PC-9 (cell line): Measurements from ENCODE around the gene C3orf18. TPM values are rescaled to one million over a fixed set of nuclear protein-coding genes. Genes with fewer than 3 reads are reported as not detected.

Experiments
- total RNA-seq: library from RNA; stranded (reverse); gene quantifications from 2 replicates; pipeline ENCODE4 v1.2.3, GENCODE V29; 2021

Gene C3orf18
- total RNA-seq, 1 experiment from 2014 or later, result 7.5 TPM

Other genes with a start within 250 kb of the C3orf18 start
- 29.6 and 41.6 TPM in 2 replicates for gene HYAL2, start 245.0 kb downstream of the C3orf18 start, total RNA-seq
- gene TUSC2, start 239.5 kb downstream of the C3orf18 start, total RNA-seq, result 24.7 and 28.5 TPM in 2 replicates
- 15.9 and 17.7 TPM in 2 replicates for gene RASSF1, start 226.9 kb downstream of the C3orf18 start, total RNA-seq
- 4.4 and 8.7 TPM in 2 replicates for gene ZMYND10, start 222.0 kb downstream of the C3orf18 start, total RNA-seq
- 24.1 and 25.4 TPM in 2 replicates for gene NPRL2, start 217.0 kb downstream of the C3orf18 start, total RNA-seq
- gene CYB561D2, start 216.9 kb downstream of the C3orf18 start, total RNA-seq, result 15.7 and 19.3 TPM in 2 replicates
- gene TMEM115, start 208.2 kb downstream of the C3orf18 start, total RNA-seq, result 35.2 and 43.5 TPM in 2 replicates
- not detected in 2 replicates for gene CACNA2D2, start 64.1 kb downstream of the C3orf18 start, total RNA-seq
- 20.6 and 24.2 TPM in 2 replicates for gene HEMK1, start 1.8 kb upstream of the C3orf18 start, total RNA-seq
- 2.7 and 3.2 TPM in 2 replicates for gene CISH, start 44.0 kb upstream of the C3orf18 start, total RNA-seq
- gene MAPKAPK3, start 49.4 kb upstream of the C3orf18 start, total RNA-seq, result 88.2 and 99.5 TPM in 2 replicates
- 15.2 and 16.9 TPM in 2 replicates for gene DOCK3, start 107.2 kb upstream of the C3orf18 start, total RNA-seq